GM18511 (cell line): Measurements from ENCODE around the gene TMC1.
"Not testable (repeated sequence)": the region's sequence is repeated elsewhere in the genome, so short reads cannot be mapped to it uniquely, and the experiment has no call there.

Experiments
- ATAC-seq: cut with Tn5 transposase; IDR thresholded peaks from one replicate; pipeline ENCODE4 v1.9.1; 2021; ENCODE audit warnings: mild to moderate bottlenecking, moderate library complexity; ENCODE audit not compliant: unreplicated experiment

TMC1 gene

GRCh38 chr9:72809586-72809985, 288.2 kb downstream of the TMC1 start:
- no peak for ATAC-seq

DNA sequence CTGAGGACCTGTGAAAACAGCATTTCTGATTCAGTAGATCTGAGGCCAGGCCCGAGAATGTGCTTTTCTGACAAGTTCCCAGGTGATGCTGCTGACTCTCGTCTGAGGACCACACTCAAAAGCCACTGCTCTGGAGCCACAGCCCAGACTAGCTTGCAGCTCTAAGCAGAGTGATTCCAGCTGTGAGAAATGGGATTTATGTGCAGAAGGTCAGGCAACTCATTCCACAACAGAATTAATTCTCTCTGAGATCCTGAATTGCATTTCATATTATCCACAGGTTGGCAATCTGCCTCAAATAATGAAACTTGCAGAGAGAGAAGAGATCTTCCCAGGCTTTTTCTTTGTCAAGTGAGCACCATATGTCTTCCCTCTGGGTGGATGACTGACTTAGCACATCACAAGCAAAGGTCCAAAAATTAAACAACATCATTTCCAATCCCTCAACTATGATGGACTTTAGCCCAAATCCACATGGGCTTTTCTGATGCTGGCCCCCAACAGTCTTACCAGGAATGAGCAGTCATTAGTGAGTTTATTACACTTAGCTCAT, 291.2 kb downstream of the TMC1 start:
- no peak for ATAC-seq

GRCh38 chr9:72813544-72813943, 292.1 kb downstream of the TMC1 start:
- no peak for ATAC-seq

- ATAC-seq: no peak
Measured at GRCh38 chr9:72814083-72814597, 292.7 kb downstream of the TMC1 start.

DNA sequence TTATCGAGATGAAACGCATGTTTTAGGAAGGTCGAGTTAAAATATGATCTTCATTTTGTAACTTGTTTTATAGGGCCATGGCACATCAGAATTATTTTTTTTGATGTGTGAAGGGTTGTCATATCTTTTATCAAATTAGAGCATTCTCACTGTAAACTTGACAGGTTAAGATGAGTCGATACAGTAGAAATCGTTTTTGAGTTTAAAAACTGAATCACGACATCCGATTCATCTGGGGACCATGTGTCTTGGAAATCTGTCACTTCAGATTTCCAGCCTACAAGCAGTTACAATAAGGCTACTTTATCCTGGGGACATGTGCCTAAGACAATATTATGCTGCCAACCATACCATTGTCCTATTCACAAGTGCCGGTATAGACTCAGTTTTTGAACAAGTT, 295.3 kb downstream of the TMC1 start:
- ATAC-seq: no peak

DNA sequence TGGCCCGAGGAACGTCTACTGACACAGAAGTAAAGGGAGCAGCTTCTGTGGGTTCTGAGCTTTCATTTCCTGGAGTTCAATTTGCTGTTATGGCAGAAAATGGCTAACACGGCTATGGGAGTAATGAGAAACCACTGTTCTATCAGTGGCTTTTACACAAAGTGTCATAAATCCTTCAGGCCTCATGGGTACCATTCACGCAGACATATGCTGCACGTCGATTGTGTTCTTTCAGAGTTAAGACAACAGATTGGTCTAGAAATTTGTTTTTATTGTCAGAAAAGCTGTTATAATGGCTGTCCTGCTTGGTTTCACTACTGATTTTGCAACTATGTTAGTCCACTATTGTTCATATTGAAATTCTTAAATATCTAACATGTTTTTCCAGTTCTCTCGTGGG, 296.0 kb downstream of the TMC1 start:
- ATAC-seq: no peak

DNA sequence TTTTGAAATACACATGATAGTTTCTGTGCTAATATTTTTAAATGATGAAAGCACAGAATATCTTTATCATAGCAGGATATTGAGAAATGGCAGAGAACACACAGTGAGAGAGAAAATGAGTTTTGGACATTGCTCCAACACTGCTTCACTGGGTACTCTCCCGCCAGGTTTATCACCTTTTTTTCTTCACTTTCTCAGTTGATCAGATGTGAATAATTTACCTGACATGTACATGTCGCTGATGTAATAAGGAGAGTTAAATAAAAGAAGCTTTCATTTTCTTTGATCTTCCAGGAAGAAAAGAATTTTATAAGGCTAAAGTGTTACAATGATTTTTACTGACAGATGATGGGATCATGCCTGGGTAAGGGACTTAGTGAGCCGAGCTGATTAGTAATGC, 297.0 kb downstream of the TMC1 start:
- no peak for ATAC-seq

- ATAC-seq: no peak
Measured at GRCh38 chr9:72823971-72824370, 302.6 kb downstream of the TMC1 start.

DNA sequence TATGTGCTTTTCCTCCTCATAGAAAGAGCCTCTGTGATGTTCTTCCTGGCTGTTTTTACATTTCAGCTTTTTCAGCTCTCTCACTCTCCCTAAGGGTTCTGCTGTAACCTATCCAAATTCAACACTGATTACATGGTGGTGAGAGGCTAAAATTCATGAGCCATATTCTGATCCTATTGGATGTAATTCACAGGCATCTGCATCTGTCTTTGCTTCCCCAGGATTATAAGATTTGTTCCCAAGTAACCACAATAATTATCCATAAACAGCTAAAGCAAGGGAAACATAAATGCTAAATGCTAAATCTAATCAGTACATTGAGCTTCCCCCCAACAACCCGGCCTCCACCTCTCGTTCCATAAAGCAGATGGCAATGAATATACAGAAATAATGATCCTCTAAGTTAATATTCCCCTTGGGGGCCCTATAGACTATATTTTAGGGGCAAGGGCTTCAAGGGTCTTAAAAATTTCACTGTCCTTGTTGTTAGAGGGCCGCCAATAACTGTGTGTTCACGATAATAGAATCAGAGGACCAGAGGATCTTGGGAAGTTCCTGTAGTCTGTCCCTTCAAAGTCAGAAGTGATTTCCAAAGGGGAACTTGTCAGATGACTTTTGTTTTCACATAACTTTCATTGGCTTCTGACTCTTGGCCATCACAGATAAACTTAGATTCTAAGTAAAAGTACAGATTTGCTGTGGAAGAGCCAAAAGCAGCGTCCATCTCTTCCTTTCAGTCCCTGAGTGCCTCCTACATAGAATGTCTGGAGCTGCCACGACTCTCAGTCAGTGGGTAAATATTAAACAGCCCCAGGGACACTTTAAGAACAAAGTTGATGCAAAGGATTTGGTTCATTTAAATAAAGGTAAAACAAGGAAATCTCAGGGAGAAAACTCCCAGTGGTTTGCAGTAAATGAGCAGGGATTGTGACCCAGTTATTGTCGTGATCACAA, 305.9 kb downstream of the TMC1 start:
- ATAC-seq: no peak

- no peak for ATAC-seq
Measured at GRCh38 chr9:72827950-72828731, 306.7 kb downstream of the TMC1 start.

GRCh38 chr9:72834994-72835393, 313.6 kb downstream of the TMC1 start:
- no peak for ATAC-seq

DNA sequence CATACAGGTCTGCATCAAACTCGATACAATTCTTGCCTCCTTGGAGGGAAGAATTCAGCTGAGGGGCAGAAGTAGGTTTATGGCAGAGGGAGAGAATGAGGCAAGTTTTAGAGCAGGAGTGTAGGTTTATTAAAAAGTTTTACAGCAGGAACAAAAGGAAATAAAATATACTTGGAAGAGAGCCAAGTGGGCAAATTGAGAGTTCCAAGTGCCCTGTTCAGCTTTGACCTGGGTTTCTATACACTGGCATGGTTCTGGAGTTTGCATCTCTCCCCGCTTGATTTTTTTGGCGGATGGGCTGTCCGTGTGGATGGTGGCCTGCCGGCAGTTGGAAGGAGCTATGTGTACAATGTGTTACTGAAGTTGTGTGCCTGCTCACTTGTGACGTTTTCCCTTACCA, 315.4 kb downstream of the TMC1 start:
- no peak for ATAC-seq

DNA sequence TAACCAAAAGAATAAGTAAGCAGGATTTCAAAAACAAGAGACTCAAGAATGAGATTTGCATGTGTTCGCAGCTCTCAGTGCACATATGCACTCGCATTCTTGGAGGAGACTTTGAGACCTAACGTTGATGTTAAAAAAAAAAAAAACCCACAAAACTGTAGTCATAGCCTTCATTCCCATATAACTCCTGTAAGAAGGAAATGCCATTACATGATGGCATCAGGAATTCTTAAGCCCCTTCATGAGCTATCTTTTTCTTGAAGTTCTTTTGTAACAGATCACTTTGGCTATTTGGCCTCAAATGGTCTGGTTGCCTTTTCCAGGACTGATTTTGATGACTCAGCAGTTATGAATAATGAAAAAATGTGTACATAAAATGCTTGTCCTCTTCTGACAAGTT, 317.7 kb downstream of the TMC1 start:
- no peak for ATAC-seq

DNA sequence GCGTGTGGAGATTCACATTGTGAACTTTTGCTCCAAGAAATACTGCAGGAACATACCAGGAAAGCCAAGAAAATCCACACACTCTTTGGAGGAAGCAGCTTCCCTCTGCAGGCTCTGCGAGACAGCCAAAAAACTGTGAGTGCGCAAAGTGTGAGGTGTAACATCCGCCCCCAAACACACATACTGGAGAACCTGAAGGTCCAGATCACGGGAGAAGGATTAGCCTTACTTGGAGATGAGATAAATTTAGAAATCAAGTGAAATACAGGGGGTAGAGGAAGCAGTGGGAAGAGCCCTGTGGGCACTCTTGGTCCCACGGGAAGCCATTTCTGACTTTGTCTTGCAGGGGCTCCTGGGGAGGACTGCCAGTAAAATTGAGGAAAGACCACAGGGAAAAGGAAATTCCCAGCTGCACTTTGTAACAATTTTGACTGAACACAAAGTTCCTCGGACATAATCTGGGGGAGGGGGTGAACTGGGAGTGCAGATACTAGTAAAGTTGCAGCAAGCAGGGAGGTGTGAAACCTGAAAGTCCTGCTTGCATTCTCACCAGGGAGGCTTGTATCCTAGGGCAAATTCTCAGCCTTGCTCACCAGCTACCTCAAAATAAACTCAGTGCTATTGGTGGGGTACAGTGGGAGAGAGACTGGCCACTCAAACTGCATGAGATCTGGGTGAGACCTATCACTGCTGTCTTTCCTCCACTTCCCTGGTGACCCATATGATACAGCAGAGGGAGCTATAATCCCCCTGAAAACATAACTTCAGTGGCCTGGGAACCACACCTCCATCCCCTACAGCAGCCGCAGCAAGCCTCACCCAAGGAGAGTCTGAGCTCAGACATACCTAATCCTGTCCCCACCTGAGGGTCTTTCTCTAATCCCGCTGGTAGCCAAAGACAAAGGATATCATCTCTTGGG, 322.4 kb downstream of the TMC1 start:
- ATAC-seq: no peak

- ATAC-seq: no peak
Measured at GRCh38 chr9:72844440-72844768, 323.0 kb downstream of the TMC1 start.

- not testable (repeated sequence) for ATAC-seq
Measured at GRCh38 chr9:72845052-72845451, 323.6 kb downstream of the TMC1 start.

- not testable (repeated sequence) for ATAC-seq
Measured at GRCh38 chr9:72850209-72850608, 328.8 kb downstream of the TMC1 start.

GRCh38 chr9:72855321-72855720, 333.9 kb downstream of the TMC1 start:
- ATAC-seq: no peak

- ATAC-seq: no peak
Measured at GRCh38 chr9:72855890-72856523, 334.6 kb downstream of the TMC1 start.
